B cell (primary cell): ENCODE measurements around the gene MRPL24.

Experiments used
- EZH2 ChIP-seq: IDR thresholded peaks from 2 replicates; pipeline ENCODE4 v1.6.1; 2012; ENCODE audit warnings: borderline replicate concordance, low read depth, mild to moderate bottlenecking, moderate library complexity, low read length; ENCODE audit not compliant: insufficient read depth, poor library complexity, severe bottlenecking
- TF ChIP-seq, protein P1 (sequence below): fragments of 200-600 bp; IDR thresholded peaks from one replicate; pipeline ENCODE4 v1.8.0; 2022; ENCODE audit warnings: antibody characterized with exemption, mild to moderate bottlenecking

DNA sequence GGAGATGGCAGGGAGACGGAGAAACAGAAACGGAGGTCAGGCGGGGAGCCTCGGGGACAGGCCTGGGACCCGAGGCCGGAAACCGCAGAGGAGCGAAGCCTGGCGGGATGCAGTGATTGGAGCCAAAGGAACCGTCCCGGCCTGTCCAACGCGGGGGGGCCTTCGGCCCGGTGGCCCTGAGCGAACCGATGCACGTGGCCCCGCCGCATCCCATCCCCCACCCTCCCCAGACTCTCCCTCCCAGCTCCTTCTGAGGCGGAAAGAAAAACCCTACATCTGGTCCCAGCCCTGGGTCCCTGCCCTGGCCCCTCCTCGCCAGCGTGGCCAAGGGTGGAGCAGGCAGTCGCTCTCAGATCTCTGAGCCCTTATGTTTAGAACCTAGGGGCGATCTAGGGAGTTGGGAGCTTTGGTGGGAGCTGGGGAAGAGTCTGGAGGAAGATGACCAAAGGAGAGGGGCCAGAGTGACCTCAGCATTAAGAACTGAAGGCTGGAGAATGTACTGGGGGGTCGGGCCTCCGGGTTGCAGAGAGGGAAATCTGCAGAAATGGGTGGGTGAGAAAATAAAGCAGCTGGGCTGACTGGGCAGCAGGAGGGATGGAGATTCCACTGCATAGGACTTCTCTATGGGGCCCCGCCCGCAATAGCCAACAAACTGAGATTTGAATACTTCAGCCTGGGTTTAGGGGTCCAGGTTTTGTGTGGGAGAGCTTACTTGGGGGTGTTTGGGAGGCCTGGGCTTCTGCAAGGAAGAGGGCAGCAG is 34.1 kb downstream of the MRPL24 start:
- TF ChIP-seq, protein P1, sequence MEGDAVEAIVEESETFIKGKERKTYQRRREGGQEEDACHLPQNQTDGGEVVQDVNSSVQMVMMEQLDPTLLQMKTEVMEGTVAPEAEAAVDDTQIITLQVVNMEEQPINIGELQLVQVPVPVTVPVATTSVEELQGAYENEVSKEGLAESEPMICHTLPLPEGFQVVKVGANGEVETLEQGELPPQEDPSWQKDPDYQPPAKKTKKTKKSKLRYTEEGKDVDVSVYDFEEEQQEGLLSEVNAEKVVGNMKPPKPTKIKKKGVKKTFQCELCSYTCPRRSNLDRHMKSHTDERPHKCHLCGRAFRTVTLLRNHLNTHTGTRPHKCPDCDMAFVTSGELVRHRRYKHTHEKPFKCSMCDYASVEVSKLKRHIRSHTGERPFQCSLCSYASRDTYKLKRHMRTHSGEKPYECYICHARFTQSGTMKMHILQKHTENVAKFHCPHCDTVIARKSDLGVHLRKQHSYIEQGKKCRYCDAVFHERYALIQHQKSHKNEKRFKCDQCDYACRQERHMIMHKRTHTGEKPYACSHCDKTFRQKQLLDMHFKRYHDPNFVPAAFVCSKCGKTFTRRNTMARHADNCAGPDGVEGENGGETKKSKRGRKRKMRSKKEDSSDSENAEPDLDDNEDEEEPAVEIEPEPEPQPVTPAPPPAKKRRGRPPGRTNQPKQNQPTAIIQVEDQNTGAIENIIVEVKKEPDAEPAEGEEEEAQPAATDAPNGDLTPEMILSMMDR: no peak
- TF ChIP-seq EZH2: no peak
